HepG2 (cell line): ENCODE measurements around the gene NCOA7. TPM values are rescaled to one million over a fixed set of nuclear protein-coding genes. Genes with fewer than 3 reads are reported as not detected.

Source experiments
- AKAP8 ChIP-seq: sonication (generic); formaldehyde crosslinking; IDR thresholded peaks from 2 replicates; pipeline ENCODE4 v1.5.1; 2020; ENCODE audit warnings: mild to moderate bottlenecking, missing genetic modification reagents
- ARID3A ChIP-seq: IDR thresholded peaks from 2 replicates; pipeline ENCODE4 v1.6.1; 2012; ENCODE audit warnings: low read depth, low read length, improper control_type of control experiment
- HMGA1 ChIP-seq: sonication (generic); formaldehyde crosslinking; conservative IDR thresholded peaks from 2 replicates; pipeline ENCODE4 v1.4.0; 2020; ENCODE audit warnings: missing genetic modification reagents
- NFKBIZ ChIP-seq: IDR thresholded peaks from 2 replicates; pipeline ENCODE4 v1.6.1; 2018; ENCODE audit warnings: missing genetic modification reagents, missing compliant biosample characterization
- ONECUT2 ChIP-seq: sonication (generic); formaldehyde crosslinking; IDR thresholded peaks from 2 replicates; pipeline ENCODE4 v1.4.0; 2020; ENCODE audit warnings: missing genetic modification reagents
- RFX3 ChIP-seq: IDR thresholded peaks from 2 replicates; pipeline ENCODE4 v1.6.1; 2016; ENCODE audit warnings: missing biosample characterization, missing genetic modification reagents
- SAP130 ChIP-seq: IDR thresholded peaks from 2 replicates; pipeline ENCODE4 v1.6.1; 2016; ENCODE audit warnings: low read depth
- STAG1 ChIP-seq: sonication (generic); formaldehyde crosslinking; IDR thresholded peaks from 2 replicates; pipeline ENCODE4 v1.4.0; 2020; ENCODE audit warnings: missing genetic modification reagents
- ZFP82 ChIP-seq: sonication (generic); formaldehyde crosslinking; IDR thresholded peaks from 2 replicates; pipeline ENCODE4 v1.5.1; 2020; ENCODE audit warnings: mild to moderate bottlenecking, missing genetic modification reagents, borderline replicate concordance
- ZNF597 ChIP-seq: sonication (generic); formaldehyde crosslinking; IDR thresholded peaks from 2 replicates; pipeline ENCODE4 v1.5.0; 2020; ENCODE audit warnings: missing genetic modification reagents
- ZNF770 ChIP-seq: sonication (generic); formaldehyde crosslinking; IDR thresholded peaks from 2 replicates; pipeline ENCODE4 v1.5.0; 2020; ENCODE audit warnings: mild to moderate bottlenecking, missing genetic modification reagents
- ZNF883 ChIP-seq: sonication (generic); formaldehyde crosslinking; IDR thresholded peaks from 2 replicates; pipeline ENCODE4 v1.5.1; 2020; ENCODE audit warnings: mild to moderate bottlenecking, missing genetic modification reagents; ENCODE audit errors: not compliant biosample characterization
- ZSCAN20 ChIP-seq: sonication (generic); formaldehyde crosslinking; IDR thresholded peaks from 2 replicates; pipeline ENCODE4 v1.4.0; 2020; ENCODE audit warnings: missing genetic modification reagents, mild to moderate bottlenecking, borderline replicate concordance
- ZSCAN9 ChIP-seq: IDR thresholded peaks from 2 replicates; pipeline ENCODE4 v1.6.1; 2016; ENCODE audit warnings: borderline replicate concordance
- polyA plus RNA-seq, 8 experiments: library from polyadenylated mRNA; depleted of rRNA in 3 of 8; stranded (reverse) in 7 of 8; unstranded in 1 of 8; fragments of >200 nt; fragmentation: Illumina TruSeq in 4 of 8; extraction: Trizol in 4 of 8; gene quantifications; 2 replicates each; pipeline versions ENCODE4 v1.2.1 to v1.2.3, GENCODE V29; 2011 to 2016; ENCODE audit warnings: low read depth in 4 of 8, missing spikeins in 1 of 8, mixed read lengths in 1 of 8; ENCODE audit not compliant: insufficient read depth in 1 of 8
- total RNA-seq, 5 experiments: library from RNA; depleted of rRNA; stranded (reverse); fragments of >200 nt; fragmentation: Illumina TruSeq; extraction: Trizol; gene quantifications; 2 replicates each; pipeline ENCODE4 v1.2.3, GENCODE V29; 2016; ENCODE audit warnings: low read depth in 1 of 5
- TF ChIP-seq, protein P1 (sequence below): sonication (generic); formaldehyde crosslinking; IDR thresholded peaks from 2 replicates; pipeline ENCODE4 v1.8.1; 2023; ENCODE audit warnings: mild to moderate bottlenecking, inconsistent platforms, moderate library complexity, missing genetic modification reagents, borderline replicate concordance
- TF ChIP-seq, protein P2 (sequence below): IDR thresholded peaks from 2 replicates; pipeline ENCODE4 v1.6.1; 2016
- TF ChIP-seq, protein P3 (sequence below): sonication (generic); formaldehyde crosslinking; IDR thresholded peaks from 2 replicates; pipeline ENCODE4 v1.4.0; 2020; ENCODE audit warnings: missing genetic modification reagents, mild to moderate bottlenecking, borderline replicate concordance
- TF ChIP-seq, protein P4 (sequence below): sonication (generic); formaldehyde crosslinking; IDR thresholded peaks from 2 replicates; pipeline ENCODE4 v1.5.0; 2020; ENCODE audit warnings: missing genetic modification reagents

NCOA7 gene
- total and polyA plus RNA-seq, 2 of the 13 experiments (the other 11 are each of a cell fraction or from before 2014, with no cell fraction given): 13.6 to 20.8 TPM

GRCh38 chr6:125918681-125919566, 128.2 kb downstream of the NCOA7 start (continued):
- TF ChIP-seq, protein P1, sequence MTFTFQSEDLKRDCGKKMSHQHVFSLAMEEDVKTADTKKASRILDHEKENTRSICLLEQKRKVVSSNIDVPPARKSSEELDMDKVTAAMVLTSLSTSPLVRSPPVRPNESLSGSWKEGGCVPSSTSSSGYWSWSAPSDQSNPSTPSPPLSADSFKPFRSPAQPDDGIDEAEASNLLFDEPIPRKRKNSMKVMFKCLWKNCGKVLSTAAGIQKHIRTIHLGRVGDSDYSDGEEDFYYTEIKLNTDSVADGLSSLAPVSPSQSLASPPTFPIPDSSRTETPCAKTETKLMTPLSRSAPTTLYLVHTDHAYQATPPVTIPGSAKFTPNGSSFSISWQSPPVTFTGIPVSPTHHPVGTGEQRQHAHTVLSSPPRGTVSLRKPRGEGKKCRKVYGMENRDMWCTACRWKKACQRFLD: no peak
- TF ChIP-seq ZFP82 (no peak), ZSCAN9 (CRISPR knock-in tag) (no peak), ZSCAN20 (CRISPR knock-in tag) (no peak), ARID3A (peak; percentile 27; the same call in 1 of the 2 replicates), SAP130 (CRISPR knock-in tag) (peak; percentile 82), AKAP8 (CRISPR knock-in tag) (no peak), ZNF770 (CRISPR knock-in tag) (no peak), STAG1 (CRISPR knock-in tag) (no peak), HMGA1 (CRISPR knock-in tag) (no peak), ONECUT2 (CRISPR knock-in tag) (no peak), RFX3 (CRISPR knock-in tag) (no peak), ZNF597 (no peak), NFKBIZ (0 out of 2 replicates have a peak, but pooled peaks have one; percentile 35), ZNF883 (no peak)
- TF ChIP-seq, protein P2, sequence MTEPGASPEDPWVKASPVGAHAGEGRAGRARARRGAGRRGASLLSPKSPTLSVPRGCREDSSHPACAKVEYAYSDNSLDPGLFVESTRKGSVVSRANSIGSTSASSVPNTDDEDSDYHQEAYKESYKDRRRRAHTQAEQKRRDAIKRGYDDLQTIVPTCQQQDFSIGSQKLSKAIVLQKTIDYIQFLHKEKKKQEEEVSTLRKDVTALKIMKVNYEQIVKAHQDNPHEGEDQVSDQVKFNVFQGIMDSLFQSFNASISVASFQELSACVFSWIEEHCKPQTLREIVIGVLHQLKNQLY (CRISPR knock-in tag): peak; percentile 62; the same call in 1 of the 2 replicates
- TF ChIP-seq, protein P3, sequence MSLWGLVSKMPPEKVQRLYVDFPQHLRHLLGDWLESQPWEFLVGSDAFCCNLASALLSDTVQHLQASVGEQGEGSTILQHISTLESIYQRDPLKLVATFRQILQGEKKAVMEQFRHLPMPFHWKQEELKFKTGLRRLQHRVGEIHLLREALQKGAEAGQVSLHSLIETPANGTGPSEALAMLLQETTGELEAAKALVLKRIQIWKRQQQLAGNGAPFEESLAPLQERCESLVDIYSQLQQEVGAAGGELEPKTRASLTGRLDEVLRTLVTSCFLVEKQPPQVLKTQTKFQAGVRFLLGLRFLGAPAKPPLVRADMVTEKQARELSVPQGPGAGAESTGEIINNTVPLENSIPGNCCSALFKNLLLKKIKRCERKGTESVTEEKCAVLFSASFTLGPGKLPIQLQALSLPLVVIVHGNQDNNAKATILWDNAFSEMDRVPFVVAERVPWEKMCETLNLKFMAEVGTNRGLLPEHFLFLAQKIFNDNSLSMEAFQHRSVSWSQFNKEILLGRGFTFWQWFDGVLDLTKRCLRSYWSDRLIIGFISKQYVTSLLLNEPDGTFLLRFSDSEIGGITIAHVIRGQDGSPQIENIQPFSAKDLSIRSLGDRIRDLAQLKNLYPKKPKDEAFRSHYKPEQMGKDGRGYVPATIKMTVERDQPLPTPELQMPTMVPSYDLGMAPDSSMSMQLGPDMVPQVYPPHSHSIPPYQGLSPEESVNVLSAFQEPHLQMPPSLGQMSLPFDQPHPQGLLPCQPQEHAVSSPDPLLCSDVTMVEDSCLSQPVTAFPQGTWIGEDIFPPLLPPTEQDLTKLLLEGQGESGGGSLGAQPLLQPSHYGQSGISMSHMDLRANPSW: no peak; the same call in 1 of the 2 replicates
- TF ChIP-seq, protein P4, sequence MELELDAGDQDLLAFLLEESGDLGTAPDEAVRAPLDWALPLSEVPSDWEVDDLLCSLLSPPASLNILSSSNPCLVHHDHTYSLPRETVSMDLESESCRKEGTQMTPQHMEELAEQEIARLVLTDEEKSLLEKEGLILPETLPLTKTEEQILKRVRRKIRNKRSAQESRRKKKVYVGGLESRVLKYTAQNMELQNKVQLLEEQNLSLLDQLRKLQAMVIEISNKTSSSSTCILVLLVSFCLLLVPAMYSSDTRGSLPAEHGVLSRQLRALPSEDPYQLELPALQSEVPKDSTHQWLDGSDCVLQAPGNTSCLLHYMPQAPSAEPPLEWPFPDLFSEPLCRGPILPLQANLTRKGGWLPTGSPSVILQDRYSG (CRISPR knock-in tag): no peak
